Measurements from ENCODE around the gene PEAK1. TPM values are rescaled to one million over a fixed set of nuclear protein-coding genes. Genes with fewer than 3 reads are reported as not detected.
A peak's percentile ranks its signal among the peaks of the same experiment; 100 is the strongest.
"Not testable (repeated sequence)": the region's sequence is repeated elsewhere in the genome, so short reads cannot be mapped to it uniquely, and the experiment has no call there.

PEAK1 gene
- polyA plus RNA-seq, 3 donors, result 27.4 to 33.5 (median 28.2) TPM

- no peak for DNase-seq (ENCODE audit: extremely low read depth in 1 of 11, low read depth in 9 of 11, low spot score in 4 of 11)
Observed at GRCh38 chr15:77285057-77285997, 134.6 kb downstream of the PEAK1 start.

- peak in 4 of 11 donors; percentile 9 to 18 (median 12) for DNase-seq (ENCODE audit: extremely low read depth in 1 of 11, low read depth in 9 of 11, low spot score in 4 of 11)
Observed at GRCh38 chr15:77282333-77282732, 137.6 kb downstream of the PEAK1 start.

- no peak for DNase-seq (ENCODE audit: extremely low read depth in 1 of 11, low read depth in 9 of 11, low spot score in 4 of 11)
Observed at GRCh38 chr15:77276943-77277342, 143.0 kb downstream of the PEAK1 start.

- DNase-seq (ENCODE audit: extremely low read depth in 1 of 11, low read depth in 9 of 11, low spot score in 4 of 11), result no peak
Observed at GRCh38 chr15:77276096-77276495, 143.8 kb downstream of the PEAK1 start.

GRCh38 chr15:77273136-77273535, 146.8 kb downstream of the PEAK1 start:
- DNase-seq (ENCODE audit: extremely low read depth in 1 of 11, low read depth in 9 of 11, low spot score in 4 of 11), result not testable (repeated sequence)

GRCh38 chr15:77266708-77267386, 153.1 kb downstream of the PEAK1 start:
- no peak for DNase-seq (ENCODE audit: extremely low read depth in 1 of 11, low read depth in 9 of 11, low spot score in 4 of 11)

- DNase-seq (ENCODE audit: extremely low read depth in 1 of 11, low read depth in 9 of 11, low spot score in 4 of 11), result no peak
Observed at GRCh38 chr15:77255385-77255784, 164.5 kb downstream of the PEAK1 start.

GRCh38 chr15:77251662-77252061, 168.2 kb downstream of the PEAK1 start:
- DNase-seq (ENCODE audit: extremely low read depth in 1 of 11, low read depth in 9 of 11, low spot score in 4 of 11), result no peak

- no peak for DNase-seq (ENCODE audit: extremely low read depth in 1 of 11, low read depth in 9 of 11, low spot score in 4 of 11)
Observed at GRCh38 chr15:77247116-77247515, 172.8 kb downstream of the PEAK1 start.

- no peak for DNase-seq (ENCODE audit: extremely low read depth in 1 of 11, low read depth in 9 of 11, low spot score in 4 of 11)
Observed at GRCh38 chr15:77243716-77244401, 176.0 kb downstream of the PEAK1 start.

GRCh38 chr15:77243135-77243534, 176.8 kb downstream of the PEAK1 start:
- DNase-seq (ENCODE audit: extremely low read depth in 1 of 11, low read depth in 9 of 11, low spot score in 4 of 11), result no peak

GRCh38 chr15:77239882-77240608, 179.9 kb downstream of the PEAK1 start:
- no peak for DNase-seq (ENCODE audit: extremely low read depth in 1 of 11, low read depth in 9 of 11, low spot score in 4 of 11)

- no peak for DNase-seq (ENCODE audit: extremely low read depth in 1 of 11, low read depth in 9 of 11, low spot score in 4 of 11)
Observed at GRCh38 chr15:77235566-77235965, 184.3 kb downstream of the PEAK1 start.

GRCh38 chr15:77228828-77229227, 191.1 kb downstream of the PEAK1 start:
- DNase-seq (ENCODE audit: extremely low read depth in 1 of 11, low read depth in 9 of 11, low spot score in 4 of 11), result no peak

GRCh38 chr15:77226652-77227051, 193.3 kb downstream of the PEAK1 start:
- DNase-seq (ENCODE audit: extremely low read depth in 1 of 11, low read depth in 9 of 11, low spot score in 4 of 11), result no peak

- DNase-seq (ENCODE audit: extremely low read depth in 1 of 11, low read depth in 9 of 11, low spot score in 4 of 11), result no peak
Observed at GRCh38 chr15:77225646-77226045, 194.3 kb downstream of the PEAK1 start.

- no peak for DNase-seq (ENCODE audit: extremely low read depth in 1 of 11, low read depth in 9 of 11, low spot score in 4 of 11)
Observed at GRCh38 chr15:77225088-77225487, 194.8 kb downstream of the PEAK1 start.

- DNase-seq (ENCODE audit: extremely low read depth in 1 of 11, low read depth in 9 of 11, low spot score in 4 of 11), result no peak
Observed at GRCh38 chr15:77224352-77224751, 195.6 kb downstream of the PEAK1 start.

- DNase-seq (ENCODE audit: extremely low read depth in 1 of 11, low read depth in 9 of 11, low spot score in 4 of 11), result no peak
Observed at GRCh38 chr15:77221708-77222107, 198.2 kb downstream of the PEAK1 start.

Measured in renal cortex interstitium (tissue), 11 donors.